T-helper 17 cell (primary cell): ENCODE data around the gene LSP1. TPM values are rescaled to one million over a fixed set of nuclear protein-coding genes. Genes with fewer than 3 reads are reported as not detected.
A peak's percentile ranks its signal among the peaks of the same experiment; 100 is the strongest.

ENCODE experiments used
- ATAC-seq: fragments of 150-1000 bp; cut with Tn5 transposase; 2 replicates; pipeline ENCODE4 v1.10.0; 2021; ENCODE audit warnings: mild to moderate bottlenecking, moderate library complexity
- DNase-seq, 3 donors: peaks; one replicate each; pipeline versions ENCODE4 v3.0.0 to v3.0.0-alpha.2; 2020 to 2021
- H3K9me3 ChIP-seq: one replicate; pipeline ENCODE4 v1.7.0; 2013; ENCODE audit warnings: low read length, mild to moderate bottlenecking; ENCODE audit not compliant: control insufficient read depth, poor library complexity, severe bottlenecking
- H3K27ac Mint-ChIP-seq: one replicate; pipeline ENCODE4 v1.8.0; 2022; ENCODE audit warnings: mild to moderate bottlenecking, moderate library complexity, mixed read lengths
- H3K27me3 Mint-ChIP-seq: one replicate; pipeline ENCODE4 v1.8.0; 2022; ENCODE audit warnings: mixed read lengths
- H3K36me3 Mint-ChIP-seq: one replicate; pipeline ENCODE4 v1.8.0; 2022; ENCODE audit warnings: low read depth, mixed read lengths
- H3K4me1 Mint-ChIP-seq: one replicate; pipeline ENCODE4 v1.8.0; 2022; ENCODE audit warnings: mild to moderate bottlenecking, mixed read lengths
- H3K4me3 Mint-ChIP-seq: one replicate; pipeline ENCODE4 v1.8.0; 2022; ENCODE audit warnings: mild to moderate bottlenecking, moderate library complexity, mixed read lengths
- total RNA-seq, 4 donors: library from RNA in 2 of 4; stranded (reverse) in 2 of 4; gene quantifications; one replicate each; pipeline ENCODE4 v1.2.3 and lab custom pipeline; 2022 to 2026

Gene LSP1
- total RNA-seq, 2 donors from 2014 or later: 297 to 299 TPM

GRCh38 chr11:1927026-1927847, 74.4 kb downstream of the LSP1 start:
- ATAC-seq (no peak), DNase-seq (peak in 1 of 3 donors; percentile 1)
- peaks cover 14% of the 10 kb centered on the region for H3K4me1 Mint-ChIP-seq
- peaks cover 8% of the 10 kb centered on the region for H3K36me3 Mint-ChIP-seq
- no peaks in the 10 kb centered on the region for H3K9me3 ChIP-seq
- H3K27me3 Mint-ChIP-seq: peaks cover 21% of the 10 kb centered on the region
- no peak overlapping the region for H3K4me3 Mint-ChIP-seq
- H3K27ac Mint-ChIP-seq: no peak overlapping the region

GRCh38 chr11:1927848-1928469, 75.1 kb downstream of the LSP1 start:
- peaks cover 11% of the 10 kb centered on the region for H3K4me1 Mint-ChIP-seq
- no peaks in the 10 kb centered on the region for H3K9me3 ChIP-seq
- H3K27ac Mint-ChIP-seq: no peak overlapping the region
- ATAC-seq: no peak
- no peak overlapping the region for H3K4me3 Mint-ChIP-seq
- H3K36me3 Mint-ChIP-seq: peaks cover 8% of the 10 kb centered on the region
- H3K27me3 Mint-ChIP-seq: peaks cover 18% of the 10 kb centered on the region
- DNase-seq: peak in 1 of 3 donors; percentile 3

GRCh38 chr11:1928470-1928890, 75.6 kb downstream of the LSP1 start:
- DNase-seq (peak in 1 of 3 donors; percentile 3), ATAC-seq (no peak)
- Mint-ChIP-seq H3K36me3 (peaks cover 7% of the 10 kb centered on the region), H3K27ac (no peak overlapping the region), H3K4me1 (peaks cover 11% of the 10 kb centered on the region), H3K27me3 (peaks cover 13% of the 10 kb centered on the region), H3K4me3 (no peak overlapping the region)
- no peaks in the 10 kb centered on the region for H3K9me3 ChIP-seq

GRCh38 chr11:1928891-1929541, 76.1 kb downstream of the LSP1 start:
- no peak overlapping the region for H3K4me3 Mint-ChIP-seq
- H3K27ac Mint-ChIP-seq: no peak overlapping the region
- no peak for DNase-seq
- H3K9me3 ChIP-seq: no peaks in the 10 kb centered on the region
- H3K27me3 Mint-ChIP-seq: peaks cover 7% of the 10 kb centered on the region
- H3K36me3 Mint-ChIP-seq: peaks cover 3% of the 10 kb centered on the region
- peaks cover 8% of the 10 kb centered on the region for H3K4me1 Mint-ChIP-seq
- no peak for ATAC-seq

GRCh38 chr11:1929621-1930461, 77.0 kb downstream of the LSP1 start:
- peaks cover 8% of the 10 kb centered on the region for H3K4me1 Mint-ChIP-seq
- no peaks in the 10 kb centered on the region for H3K9me3 ChIP-seq
- H3K36me3 Mint-ChIP-seq: peaks cover 2% of the 10 kb centered on the region
- DNase-seq: no peak
- H3K27ac Mint-ChIP-seq: no peak overlapping the region
- ATAC-seq: no peak
- H3K27me3 Mint-ChIP-seq: peaks cover 6% of the 10 kb centered on the region
- no peak overlapping the region for H3K4me3 Mint-ChIP-seq

- H3K9me3 ChIP-seq: no peaks in the 10 kb centered on the region
- H3K36me3 Mint-ChIP-seq: peaks cover 2% of the 10 kb centered on the region
- H3K27me3 Mint-ChIP-seq: peaks cover 6% of the 10 kb centered on the region
- peaks cover 8% of the 10 kb centered on the region for H3K4me1 Mint-ChIP-seq
- no peak for DNase-seq
- H3K27ac Mint-ChIP-seq: no peak overlapping the region
- H3K4me3 Mint-ChIP-seq: no peak overlapping the region
- ATAC-seq: no peak
Observed at GRCh38 chr11:1930462-1930830, 77.6 kb downstream of the LSP1 start.

- no peak for ATAC-seq
- no peaks in the 10 kb centered on the region for H3K9me3 ChIP-seq
- Mint-ChIP-seq H3K4me3 (no peak overlapping the region), H3K4me1 (peaks cover 7% of the 10 kb centered on the region), H3K27me3 (peaks cover 6% of the 10 kb centered on the region), H3K27ac (peak overlapping the region; percentile 47), H3K36me3 (peaks cover 2% of the 10 kb centered on the region)
- DNase-seq: peak in 1 of 3 donors; percentile 1
Observed at GRCh38 chr11:1931341-1932104, 78.6 kb downstream of the LSP1 start.

- H3K27me3 Mint-ChIP-seq: peaks cover 6% of the 10 kb centered on the region
- no peaks in the 10 kb centered on the region for H3K36me3 Mint-ChIP-seq
- peak overlapping the region; percentile 47 for H3K27ac Mint-ChIP-seq
- peaks cover 5% of the 10 kb centered on the region for H3K4me1 Mint-ChIP-seq
- no peak for ATAC-seq
- DNase-seq: peak in 2 of 3 donors; percentile 1 to 7
- no peaks in the 10 kb centered on the region for H3K9me3 ChIP-seq
- H3K4me3 Mint-ChIP-seq: no peak overlapping the region
Observed at GRCh38 chr11:1932105-1932480, 79.2 kb downstream of the LSP1 start.

- no peak overlapping the region for H3K27ac Mint-ChIP-seq
- H3K4me1 Mint-ChIP-seq: peaks cover 5% of the 10 kb centered on the region
- ATAC-seq (no peak), DNase-seq (no peak)
- H3K27me3 Mint-ChIP-seq: peaks cover 6% of the 10 kb centered on the region
- H3K9me3 ChIP-seq: no peaks in the 10 kb centered on the region
- no peak overlapping the region for H3K4me3 Mint-ChIP-seq
- H3K36me3 Mint-ChIP-seq: no peaks in the 10 kb centered on the region
Observed at GRCh38 chr11:1932681-1933080, 79.8 kb downstream of the LSP1 start.

GRCh38 chr11:1933416-1934334, 80.8 kb downstream of the LSP1 start:
- ATAC-seq: no peak
- Mint-ChIP-seq H3K27me3 (peaks cover 6% of the 10 kb centered on the region), H3K27ac (no peak overlapping the region), H3K36me3 (no peaks in the 10 kb centered on the region), H3K4me1 (peaks cover 5% of the 10 kb centered on the region), H3K4me3 (no peak overlapping the region)
- peak in 1 of 3 donors; percentile 3 for DNase-seq
- H3K9me3 ChIP-seq: no peaks in the 10 kb centered on the region

GRCh38 chr11:1934335-1935155, 81.7 kb downstream of the LSP1 start:
- peaks cover 9% of the 10 kb centered on the region for H3K4me1 Mint-ChIP-seq
- no peaks in the 10 kb centered on the region for H3K9me3 ChIP-seq
- DNase-seq: peak in 1 of 3 donors; percentile 2
- no peak for ATAC-seq
- no peak overlapping the region for H3K4me3 Mint-ChIP-seq
- H3K27me3 Mint-ChIP-seq: peaks cover 11% of the 10 kb centered on the region
- H3K27ac Mint-ChIP-seq: no peak overlapping the region
- H3K36me3 Mint-ChIP-seq: no peaks in the 10 kb centered on the region
